Measurements from ENCODE around the gene NUAK2.
A peak's percentile ranks its signal among the peaks of the same experiment; 100 is the strongest.

Gene NUAK2

GRCh38 chr1:205346956-205347574 lies 25.5 kb upstream of the NUAK2 start:
- DNase-seq (ENCODE audit: low read depth in 2 of 2): no peak

- DNase-seq (ENCODE audit: low read depth in 2 of 2): no peak
Measured at GRCh38 chr1:205345761-205346160, 24.2 kb upstream of the NUAK2 start.

GRCh38 chr1:205344066-205344928 lies 22.8 kb upstream of the NUAK2 start:
- DNase-seq (ENCODE audit: low read depth in 2 of 2): peak in 1 of 2 donors; percentile 17

DNA sequence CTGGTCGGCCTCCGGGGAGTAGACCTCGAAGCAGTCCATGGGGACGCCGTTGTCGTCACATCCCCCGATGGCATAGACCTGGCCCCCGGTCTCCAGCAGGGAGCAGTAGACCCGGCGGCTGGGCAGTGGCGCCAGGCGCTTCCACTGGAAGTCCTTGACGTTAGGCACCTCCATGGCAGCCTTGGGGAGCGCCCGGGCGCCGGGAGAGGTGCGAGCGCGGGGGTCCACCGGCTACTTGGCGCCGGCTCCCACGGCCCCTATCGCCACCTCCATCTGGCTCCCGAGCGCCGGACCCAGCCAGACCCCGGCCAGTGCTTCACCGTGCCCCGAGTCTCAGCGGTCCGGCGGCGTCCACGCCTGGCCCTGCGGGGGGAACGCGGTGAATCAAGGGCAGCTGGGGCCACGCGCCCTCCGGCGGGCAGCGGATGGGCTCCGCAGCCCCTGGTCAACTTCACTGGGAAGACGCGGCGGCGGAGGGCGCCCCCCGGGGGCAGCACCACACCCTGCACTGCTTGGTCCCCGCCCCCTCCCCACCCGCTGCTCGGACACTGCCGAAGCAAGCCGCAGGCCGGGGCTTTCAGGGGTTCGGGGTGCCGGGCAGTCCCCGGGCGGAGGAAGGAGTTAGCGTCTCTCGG lies 22.0 kb upstream of the NUAK2 start:
- no peak for DNase-seq (ENCODE audit: low read depth in 2 of 2)

DNA sequence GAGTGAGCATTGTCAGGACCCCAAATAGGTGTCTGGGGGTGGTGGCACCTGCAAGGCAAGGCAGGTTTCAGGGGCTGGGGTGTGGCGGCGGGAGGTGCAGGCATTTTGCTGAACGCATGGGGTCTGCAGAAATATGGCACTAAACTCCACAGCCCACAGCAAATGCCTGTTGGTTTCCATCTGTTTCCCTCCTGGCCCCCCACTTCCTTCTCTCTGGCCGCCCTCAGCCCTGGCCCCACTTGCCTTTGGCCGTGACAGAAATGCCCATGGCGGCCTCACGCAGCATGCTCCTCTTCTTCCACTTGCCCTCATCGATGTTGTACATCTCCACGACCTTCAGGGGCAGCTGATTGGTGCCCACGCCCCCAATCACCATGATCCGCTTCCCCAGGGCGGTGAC lies 21.4 kb upstream of the NUAK2 start:
- DNase-seq (ENCODE audit: low read depth in 2 of 2): no peak

GRCh38 chr1:205340676-205341075 lies 19.1 kb upstream of the NUAK2 start:
- no peak for DNase-seq (ENCODE audit: low read depth in 2 of 2)

- DNase-seq (ENCODE audit: low read depth in 2 of 2): no peak
Measured at GRCh38 chr1:205339717-205340116, 18.2 kb upstream of the NUAK2 start.

DNA sequence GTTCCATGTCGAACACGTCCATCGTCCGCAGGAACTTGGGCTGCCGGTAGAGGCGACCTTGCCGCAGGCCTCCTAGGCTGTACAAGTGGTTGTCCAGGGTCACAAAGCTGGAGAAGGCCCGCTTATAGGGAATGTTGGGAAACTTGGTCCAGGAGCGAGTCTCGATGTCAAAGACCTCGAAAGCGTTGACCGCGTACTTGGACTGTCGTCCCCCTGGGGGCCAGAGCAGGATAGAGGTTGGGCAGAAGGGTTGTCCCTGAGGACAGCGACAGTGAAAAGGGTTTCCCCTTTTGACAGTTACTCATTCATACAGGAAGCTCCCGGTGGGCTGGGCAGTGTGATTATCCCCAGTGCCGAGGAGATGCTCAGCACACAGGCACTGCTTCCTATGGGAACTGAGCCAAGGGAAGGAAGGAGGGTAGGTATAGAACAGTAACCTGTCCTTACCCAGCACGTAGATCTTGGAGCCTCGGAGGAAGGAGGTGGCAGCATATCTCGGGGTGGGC lies 17.7 kb upstream of the NUAK2 start:
- DNase-seq (ENCODE audit: low read depth in 2 of 2): no peak

DNA sequence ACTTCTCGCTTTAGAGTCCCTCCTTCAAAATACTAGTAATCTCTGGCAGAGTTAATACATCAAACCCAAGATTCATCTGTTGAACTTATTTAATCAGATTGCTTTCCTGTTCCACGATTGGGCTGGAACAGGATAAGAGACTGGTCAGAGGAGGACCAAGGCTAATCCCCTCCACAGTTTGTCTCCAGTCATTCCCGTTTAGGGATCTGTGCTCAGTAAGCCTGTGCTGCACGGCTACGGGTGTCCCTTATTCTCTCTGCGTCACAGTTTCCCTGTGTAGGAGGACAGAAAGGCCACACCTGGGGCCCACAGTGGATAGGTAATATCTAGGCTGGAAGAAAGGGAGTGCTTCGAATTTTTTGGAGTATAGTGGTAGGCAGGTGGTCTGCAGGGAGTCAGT lies 16.5 kb upstream of the NUAK2 start:
- no peak for DNase-seq (ENCODE audit: low read depth in 2 of 2)

DNA sequence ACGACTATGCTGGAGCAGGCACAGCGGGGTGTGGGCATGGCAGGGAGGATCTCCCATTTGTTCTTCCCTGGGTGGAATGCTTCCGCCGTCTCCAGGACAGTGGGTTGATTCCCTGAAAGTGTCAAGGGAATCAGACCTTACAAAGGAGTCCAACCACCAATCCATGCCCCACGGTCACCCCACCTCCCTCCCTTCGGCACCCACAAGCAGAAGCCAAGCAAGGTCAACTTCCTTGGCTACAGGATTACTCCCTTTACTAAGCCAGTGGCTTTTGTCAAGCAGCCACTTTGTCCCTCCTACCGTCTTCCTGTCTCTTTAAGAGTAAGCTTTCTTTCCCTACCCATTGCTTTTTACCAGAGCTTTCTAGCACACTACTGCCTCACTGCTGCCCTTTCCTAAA lies 15.9 kb upstream of the NUAK2 start:
- no peak for DNase-seq (ENCODE audit: low read depth in 2 of 2)

DNA sequence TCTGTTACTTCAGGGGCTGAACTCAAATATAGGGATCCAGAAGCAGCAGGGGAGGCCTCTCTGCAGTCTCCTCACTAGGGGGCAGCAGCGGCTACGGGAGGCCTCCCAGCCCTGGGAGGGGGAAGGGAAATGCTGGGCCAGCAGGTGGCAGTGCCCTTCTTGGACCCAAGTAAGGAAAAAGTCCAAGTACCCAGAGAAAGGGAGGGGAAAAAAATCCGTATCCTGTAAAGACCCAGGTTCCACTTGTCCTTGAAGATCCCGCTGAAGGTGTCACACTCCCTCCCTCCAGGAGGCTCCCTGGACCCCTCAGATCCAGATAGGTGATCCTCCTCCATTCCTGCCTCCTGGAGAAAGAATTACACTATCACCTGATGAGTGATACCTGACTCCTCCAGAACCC lies 14.1 kb upstream of the NUAK2 start:
- peak; percentile 50 to 60 for DNase-seq (ENCODE audit: low read depth in 2 of 2)

GRCh38 chr1:205332015-205332791 lies 10.7 kb upstream of the NUAK2 start:
- DNase-seq (ENCODE audit: low read depth in 2 of 2): no peak

GRCh38 chr1:205330150-205330549 lies 8.6 kb upstream of the NUAK2 start:
- no peak for DNase-seq (ENCODE audit: low read depth in 2 of 2)

DNA sequence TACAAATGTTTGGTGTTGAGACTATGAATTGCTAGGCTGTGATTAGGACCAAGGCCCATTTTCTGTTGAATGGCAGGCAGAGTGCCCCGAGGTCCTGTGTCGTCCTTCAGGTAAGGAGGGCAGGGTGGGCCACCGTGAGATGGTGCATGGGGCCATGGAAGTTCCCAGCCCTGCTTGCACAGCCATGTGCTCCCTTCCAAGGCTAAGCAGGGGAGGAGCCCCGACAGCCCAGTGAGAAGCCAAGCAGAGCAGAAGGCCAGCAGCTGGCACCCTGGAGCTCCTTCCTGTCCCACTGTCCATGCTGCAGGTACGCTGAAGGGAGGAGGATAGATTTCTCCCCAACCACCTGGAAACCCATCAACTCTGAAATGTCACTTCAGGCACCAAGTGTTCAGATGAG lies 8.2 kb upstream of the NUAK2 start:
- DNase-seq (ENCODE audit: low read depth in 2 of 2): no peak

- DNase-seq (ENCODE audit: low read depth in 2 of 2): no peak
Measured at GRCh38 chr1:205328476-205328875, 6.9 kb upstream of the NUAK2 start.

- DNase-seq (ENCODE audit: low read depth in 2 of 2): no peak
Measured at GRCh38 chr1:205326812-205327466, 5.4 kb upstream of the NUAK2 start.

GRCh38 chr1:205325334-205325884 lies 3.9 kb upstream of the NUAK2 start:
- DNase-seq (ENCODE audit: low read depth in 2 of 2): peak in 1 of 2 donors; percentile 21

DNA sequence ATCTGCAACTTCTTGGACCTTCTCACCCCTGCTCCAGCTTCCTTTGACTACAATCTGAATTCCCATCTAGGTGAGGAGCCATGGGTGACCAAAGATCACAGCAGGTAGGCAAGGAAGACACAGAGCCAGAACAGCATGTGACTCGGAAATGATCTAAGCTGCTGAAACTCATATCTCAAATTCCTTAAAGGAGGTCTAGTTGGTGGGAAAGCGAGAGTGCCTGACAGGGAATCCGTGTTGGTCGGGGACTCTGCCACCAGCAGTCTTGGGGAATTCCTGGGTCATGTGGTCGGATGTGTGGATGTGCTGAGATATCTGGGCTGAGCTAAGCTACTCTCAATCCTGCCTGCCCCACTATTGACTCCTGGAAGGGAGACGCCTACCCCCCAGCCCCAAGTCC lies 3.2 kb upstream of the NUAK2 start:
- DNase-seq (ENCODE audit: low read depth in 2 of 2): no peak

DNA sequence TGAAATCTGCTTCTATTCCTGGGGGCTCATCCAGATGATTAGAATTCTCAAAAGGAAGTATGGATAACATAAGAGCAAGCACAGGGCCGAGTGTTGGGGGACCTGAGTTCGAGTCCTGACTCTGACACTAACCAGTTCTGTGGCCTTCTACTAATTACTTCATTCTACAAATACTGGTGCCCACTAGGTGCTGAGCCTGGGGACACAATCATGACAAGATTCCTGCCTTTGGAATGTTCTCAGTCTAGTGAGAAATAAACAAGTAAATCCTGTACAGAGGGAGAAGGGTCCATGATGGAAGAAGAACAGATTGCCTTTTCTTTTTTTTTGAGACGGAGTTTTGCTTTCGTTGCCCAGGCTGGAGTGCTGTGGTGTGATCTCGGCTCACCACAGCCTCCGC lies 2.2 kb upstream of the NUAK2 start:
- no peak for DNase-seq (ENCODE audit: low read depth in 2 of 2)

- DNase-seq (ENCODE audit: low read depth in 2 of 2): no peak
Measured at GRCh38 chr1:205321959-205322283, 376 bp upstream of the NUAK2 start.
